ENCODE data around the gene NDST3.

- no peak for TF ChIP-seq CTCF (IDR thresholded peaks at IDR 0.05)
- no peak for TF ChIP-seq POLR2A (IDR thresholded peaks at IDR 0.05)
These were observed 53.1 kb downstream of the NDST3 start for GRCh38 chr4:118087366-118087765.
